Measurements from ENCODE around the gene LRBA.

- no peak for TF ChIP-seq POLR2A (IDR thresholded peaks at IDR 0.05)
- TF ChIP-seq, protein P1, sequence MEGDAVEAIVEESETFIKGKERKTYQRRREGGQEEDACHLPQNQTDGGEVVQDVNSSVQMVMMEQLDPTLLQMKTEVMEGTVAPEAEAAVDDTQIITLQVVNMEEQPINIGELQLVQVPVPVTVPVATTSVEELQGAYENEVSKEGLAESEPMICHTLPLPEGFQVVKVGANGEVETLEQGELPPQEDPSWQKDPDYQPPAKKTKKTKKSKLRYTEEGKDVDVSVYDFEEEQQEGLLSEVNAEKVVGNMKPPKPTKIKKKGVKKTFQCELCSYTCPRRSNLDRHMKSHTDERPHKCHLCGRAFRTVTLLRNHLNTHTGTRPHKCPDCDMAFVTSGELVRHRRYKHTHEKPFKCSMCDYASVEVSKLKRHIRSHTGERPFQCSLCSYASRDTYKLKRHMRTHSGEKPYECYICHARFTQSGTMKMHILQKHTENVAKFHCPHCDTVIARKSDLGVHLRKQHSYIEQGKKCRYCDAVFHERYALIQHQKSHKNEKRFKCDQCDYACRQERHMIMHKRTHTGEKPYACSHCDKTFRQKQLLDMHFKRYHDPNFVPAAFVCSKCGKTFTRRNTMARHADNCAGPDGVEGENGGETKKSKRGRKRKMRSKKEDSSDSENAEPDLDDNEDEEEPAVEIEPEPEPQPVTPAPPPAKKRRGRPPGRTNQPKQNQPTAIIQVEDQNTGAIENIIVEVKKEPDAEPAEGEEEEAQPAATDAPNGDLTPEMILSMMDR (IDR thresholded peaks at IDR 0.05 in 4 of 5, conservative IDR thresholded peaks at IDR 0.05 in 1 of 5): no peak
Measured at GRCh38 chr4:150493851-150494250, 521.2 kb downstream of the LRBA start.

All from gastrocnemius medialis (tissue), 4 donors.